ENCODE results near the gene TBRG4.

Gene TBRG4

DNA sequence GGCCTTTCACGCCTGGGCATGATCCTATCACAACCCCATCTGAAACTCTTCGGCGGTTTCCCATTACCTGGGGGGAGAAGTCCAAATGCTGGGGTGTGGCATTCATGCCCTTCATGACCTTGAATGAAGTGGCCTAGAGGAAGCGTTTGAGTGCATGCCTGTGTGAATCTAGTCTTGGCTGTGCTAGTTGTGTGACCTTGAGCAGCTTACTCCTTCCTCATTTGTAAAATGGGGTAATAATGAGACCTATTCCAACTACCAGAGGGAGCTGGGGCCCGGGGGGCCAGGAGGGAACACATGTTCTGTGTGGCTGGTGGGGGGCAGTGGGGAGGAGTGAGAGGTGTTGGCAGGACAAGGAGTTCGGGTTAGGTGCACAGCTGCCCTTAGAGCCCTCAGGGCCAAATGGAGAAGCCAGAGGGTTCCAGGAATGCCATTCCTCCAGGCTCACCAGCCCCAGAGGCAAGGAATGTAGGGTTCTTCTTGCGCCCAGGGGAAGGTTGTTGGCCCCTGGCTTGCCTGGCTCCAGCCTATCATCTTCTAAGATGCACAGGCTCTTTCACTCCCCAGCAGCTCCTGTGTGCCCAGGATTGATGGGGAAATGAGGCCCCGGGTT, 21.3 kb upstream of the TBRG4 start:
- Mint-ChIP-seq H3K9me3 (no peaks in the 10 kb centered on the region), H3K27me3 (no peaks in the 10 kb centered on the region), H3K4me1 (ENCODE audit: low read depth) (peaks cover 18% of the 10 kb centered on the region), H3K27ac (no peak overlapping the region), H3K4me3 (no peak overlapping the region), H3K36me3 (ENCODE audit: low read depth) (no peaks in the 10 kb centered on the region)
- intact Hi-C loops (cut with micrococcal nuclease) = no loop called here

DNA sequence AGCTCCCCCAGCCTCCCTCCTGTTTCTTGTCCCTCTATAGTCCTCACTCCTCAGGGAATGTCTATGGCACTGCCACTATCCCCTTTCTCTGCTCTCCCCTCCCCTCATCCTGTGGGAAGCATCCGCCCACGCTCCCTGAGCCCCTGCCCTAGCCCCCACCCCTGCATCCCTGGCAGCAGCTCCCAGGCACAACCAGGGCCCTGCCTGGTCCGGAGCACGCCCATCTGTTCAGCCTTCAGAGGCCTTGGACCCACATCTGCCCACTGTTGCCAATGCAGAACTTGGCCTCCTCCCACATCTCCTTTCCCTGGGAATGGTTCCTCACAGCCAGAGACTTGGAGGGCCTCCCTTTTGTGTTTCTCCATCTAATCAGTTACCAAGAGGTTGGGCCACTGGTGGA, 20.4 kb upstream of the TBRG4 start:
- intact Hi-C loops (cut with micrococcal nuclease) = no loop called here
- no peaks in the 10 kb centered on the region for H3K36me3 Mint-ChIP-seq (ENCODE audit: low read depth)
- H3K9me3 Mint-ChIP-seq = no peaks in the 10 kb centered on the region
- no peak overlapping the region for H3K27ac Mint-ChIP-seq
- H3K27me3 Mint-ChIP-seq = no peaks in the 10 kb centered on the region
- peaks cover 18% of the 10 kb centered on the region for H3K4me1 Mint-ChIP-seq (ENCODE audit: low read depth)
- no peak overlapping the region for H3K4me3 Mint-ChIP-seq

DNA sequence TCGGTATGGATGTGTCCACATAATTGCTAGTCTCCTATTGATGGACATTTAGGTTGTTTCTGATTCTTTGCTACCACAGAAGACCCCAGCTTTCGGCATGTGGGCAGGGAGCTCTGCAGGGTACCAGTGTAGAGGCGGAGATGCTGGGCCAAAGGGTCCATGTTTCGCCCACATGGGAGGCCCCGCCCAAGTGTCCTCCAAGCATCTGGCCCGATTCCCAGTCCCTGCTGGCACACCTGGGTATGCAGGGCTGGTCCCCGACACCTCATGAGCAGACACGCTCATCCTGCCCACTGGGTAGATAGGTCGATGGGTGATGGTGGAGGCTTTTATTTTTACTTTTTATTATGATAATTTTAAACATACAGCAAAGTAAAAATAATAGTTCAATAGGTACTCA, 19.4 kb upstream of the TBRG4 start:
- intact Hi-C loops (cut with micrococcal nuclease) = no loop called here
- Mint-ChIP-seq H3K27ac (no peak overlapping the region), H3K36me3 (ENCODE audit: low read depth) (no peaks in the 10 kb centered on the region), H3K27me3 (no peaks in the 10 kb centered on the region), H3K4me3 (no peak overlapping the region), H3K9me3 (no peaks in the 10 kb centered on the region), H3K4me1 (ENCODE audit: low read depth) (peaks cover 13% of the 10 kb centered on the region)

DNA sequence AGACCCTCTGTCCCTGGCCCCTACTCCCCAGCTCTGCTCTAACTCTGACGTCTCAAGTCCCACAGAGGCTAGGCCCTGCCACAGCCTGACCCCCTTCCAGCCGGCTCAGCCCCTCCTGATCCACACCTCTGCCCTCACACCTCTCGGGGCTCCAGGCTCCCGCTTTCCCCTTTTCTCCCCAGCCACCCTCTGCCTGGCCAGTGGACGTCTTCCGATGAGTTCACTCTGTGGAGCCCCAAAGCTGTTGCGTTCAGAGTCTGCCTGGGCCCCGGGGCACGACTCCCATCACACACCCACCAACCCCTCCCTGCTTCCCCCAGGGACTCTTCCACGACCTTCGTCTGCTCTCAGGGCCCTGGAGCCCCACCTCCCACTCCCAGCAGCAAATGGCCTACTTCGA, 18.4 kb upstream of the TBRG4 start:
- Mint-ChIP-seq H3K27me3 (no peaks in the 10 kb centered on the region), H3K9me3 (no peaks in the 10 kb centered on the region), H3K27ac (no peak overlapping the region), H3K36me3 (ENCODE audit: low read depth) (no peaks in the 10 kb centered on the region), H3K4me1 (ENCODE audit: low read depth) (peaks cover 11% of the 10 kb centered on the region), H3K4me3 (no peak overlapping the region)
- intact Hi-C loops (cut with micrococcal nuclease) = no loop called here

DNA sequence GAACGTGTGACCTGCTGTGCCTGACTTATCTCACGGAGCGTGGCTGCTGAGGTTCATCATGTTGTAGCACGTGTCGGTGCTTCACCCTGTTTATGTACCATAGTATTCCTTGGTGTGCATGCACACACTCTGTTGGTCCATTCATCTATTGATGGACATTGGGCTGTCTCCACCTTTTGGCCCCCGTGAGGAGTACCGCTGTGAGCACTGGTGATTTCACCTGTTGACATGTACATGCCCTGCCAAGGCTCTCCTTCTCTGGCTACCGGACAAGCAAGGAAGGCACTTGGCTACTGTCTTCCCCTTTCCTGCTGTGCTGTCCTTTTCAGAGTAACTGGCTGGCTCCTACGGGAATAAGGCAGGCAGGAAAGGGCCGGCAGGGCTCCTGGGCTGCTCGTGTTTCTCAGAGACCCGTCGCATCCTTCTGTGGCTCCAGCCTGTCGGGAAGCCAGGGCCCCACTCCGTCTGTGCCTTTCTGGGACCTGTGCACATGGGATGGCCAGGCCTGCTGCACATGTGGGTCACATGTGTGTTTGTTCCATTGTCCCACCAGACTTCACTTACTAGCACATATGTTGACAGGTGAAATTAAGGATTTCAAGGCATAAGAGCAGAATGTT, 17.8 kb upstream of the TBRG4 start:
- H3K4me1 Mint-ChIP-seq (ENCODE audit: low read depth) = peaks cover 11% of the 10 kb centered on the region
- intact Hi-C loops (cut with micrococcal nuclease) = no loop called here
- no peaks in the 10 kb centered on the region for H3K9me3 Mint-ChIP-seq
- no peaks in the 10 kb centered on the region for H3K27me3 Mint-ChIP-seq
- H3K4me3 Mint-ChIP-seq = no peak overlapping the region
- H3K36me3 Mint-ChIP-seq (ENCODE audit: low read depth) = no peaks in the 10 kb centered on the region
- H3K27ac Mint-ChIP-seq = no peak overlapping the region

DNA sequence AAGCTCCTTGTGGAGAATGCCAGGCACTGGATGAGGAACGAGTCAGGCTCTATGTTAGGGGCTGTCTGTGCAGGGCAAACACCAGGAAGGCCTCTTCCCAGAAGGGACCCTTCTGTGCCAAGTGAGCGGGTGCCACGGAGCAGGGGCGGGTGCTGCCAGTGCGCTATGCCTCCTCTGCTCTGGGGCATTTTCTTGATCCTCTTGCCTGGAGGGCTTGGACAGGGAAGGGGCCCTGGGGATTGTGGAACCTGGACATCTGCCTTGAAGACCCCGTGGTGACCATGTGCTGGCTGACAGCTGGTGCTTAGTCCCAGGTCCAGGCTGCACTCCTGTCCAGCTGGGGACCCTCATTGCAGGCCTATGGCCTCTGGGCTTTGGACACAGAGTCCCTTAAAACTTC, 15.4 kb upstream of the TBRG4 start:
- Mint-ChIP-seq H3K9me3 (no peaks in the 10 kb centered on the region), H3K4me3 (no peak overlapping the region), H3K4me1 (ENCODE audit: low read depth) (peaks cover 7% of the 10 kb centered on the region), H3K27ac (no peak overlapping the region), H3K27me3 (no peaks in the 10 kb centered on the region), H3K36me3 (ENCODE audit: low read depth) (no peaks in the 10 kb centered on the region)
- intact Hi-C loops (cut with micrococcal nuclease) = no loop called here

DNA sequence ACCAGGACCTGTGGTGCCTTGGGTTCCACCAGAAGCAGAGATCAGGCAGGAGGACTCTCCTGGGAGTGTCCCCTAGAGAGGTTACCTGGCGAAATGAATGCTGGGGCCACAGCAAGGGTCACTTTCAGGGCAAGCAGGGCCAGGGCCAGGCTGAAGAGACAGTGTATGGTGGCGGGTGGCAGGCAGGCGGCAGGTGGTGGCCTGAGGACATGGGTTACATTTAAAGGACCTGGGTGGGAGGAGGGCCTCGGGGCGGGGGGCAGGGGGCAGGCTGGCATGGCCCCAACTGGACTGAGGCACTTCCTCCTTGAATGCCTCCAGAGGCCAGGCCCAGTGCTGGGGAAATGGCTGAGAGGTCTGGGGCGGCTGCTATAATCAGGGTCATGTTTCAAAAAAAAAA, 14.7 kb upstream of the TBRG4 start:
- Mint-ChIP-seq H3K4me1 (ENCODE audit: low read depth) (peaks cover 6% of the 10 kb centered on the region), H3K27me3 (no peaks in the 10 kb centered on the region), H3K9me3 (no peaks in the 10 kb centered on the region), H3K4me3 (no peak overlapping the region), H3K36me3 (ENCODE audit: low read depth) (no peaks in the 10 kb centered on the region), H3K27ac (peak overlapping the region; percentile 56)
- intact Hi-C loops (cut with micrococcal nuclease) = no loop called here

GRCh38 chr7:45125193-45125904, 13.9 kb upstream of the TBRG4 start:
- Mint-ChIP-seq H3K9me3 (no peaks in the 10 kb centered on the region), H3K4me1 (ENCODE audit: low read depth) (peaks cover 6% of the 10 kb centered on the region), H3K27ac (peak overlapping the region; percentile 56)

DNA sequence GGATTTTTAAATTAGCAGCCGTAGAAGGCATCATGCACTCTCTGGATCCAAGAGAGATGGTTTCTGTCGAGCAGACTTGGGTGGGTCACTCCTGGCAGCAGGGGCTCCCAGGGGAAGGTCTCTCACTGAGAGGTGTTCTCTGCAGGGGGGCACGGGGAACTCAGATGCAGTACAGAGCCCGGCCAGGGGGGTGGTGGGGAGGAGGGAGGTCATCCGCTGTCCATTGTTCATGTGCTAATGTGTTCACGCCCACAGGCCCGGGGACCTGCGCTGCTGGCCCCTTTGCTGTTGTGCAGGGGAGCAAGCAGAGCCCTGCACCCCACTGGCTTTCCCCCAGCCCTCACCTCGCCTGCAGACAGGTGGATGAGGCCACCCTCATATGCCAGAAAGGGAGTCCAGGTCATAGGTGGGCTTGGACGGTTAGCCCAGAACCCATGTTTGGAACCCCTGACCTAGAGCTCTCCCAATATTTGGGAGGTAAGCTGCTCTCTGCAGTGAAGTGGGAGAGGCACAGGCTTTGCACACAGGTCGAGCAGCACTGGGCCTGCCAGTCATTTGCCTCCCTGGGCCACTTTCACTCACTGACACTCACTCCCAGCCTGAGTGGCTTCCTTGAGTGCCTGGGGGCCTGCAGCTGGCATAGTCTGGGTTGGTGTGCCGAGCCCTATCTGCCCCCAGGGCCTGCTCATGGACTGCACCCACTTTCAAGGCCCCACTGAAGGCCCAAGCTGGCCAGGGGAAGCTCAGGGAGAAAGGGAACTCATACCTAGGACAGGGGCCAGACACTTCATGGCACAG, 12.6 kb upstream of the TBRG4 start:
- Mint-ChIP-seq H3K9me3 (no peaks in the 10 kb centered on the region), H3K27ac (no peak overlapping the region), H3K4me3 (no peak overlapping the region), H3K36me3 (ENCODE audit: low read depth) (no peaks in the 10 kb centered on the region), H3K27me3 (no peaks in the 10 kb centered on the region), H3K4me1 (ENCODE audit: low read depth) (peaks cover 6% of the 10 kb centered on the region)
- intact Hi-C loops (cut with micrococcal nuclease) = no loop called here

More at GRCh38 chr7:45125193-45125904, 13.9 kb upstream of the TBRG4 start:
- no peak overlapping the region for H3K4me3 Mint-ChIP-seq
- no peaks in the 10 kb centered on the region for H3K36me3 Mint-ChIP-seq (ENCODE audit: low read depth)
- H3K27me3 Mint-ChIP-seq = no peaks in the 10 kb centered on the region
- intact Hi-C loops (cut with micrococcal nuclease) = no loop called here

DNA sequence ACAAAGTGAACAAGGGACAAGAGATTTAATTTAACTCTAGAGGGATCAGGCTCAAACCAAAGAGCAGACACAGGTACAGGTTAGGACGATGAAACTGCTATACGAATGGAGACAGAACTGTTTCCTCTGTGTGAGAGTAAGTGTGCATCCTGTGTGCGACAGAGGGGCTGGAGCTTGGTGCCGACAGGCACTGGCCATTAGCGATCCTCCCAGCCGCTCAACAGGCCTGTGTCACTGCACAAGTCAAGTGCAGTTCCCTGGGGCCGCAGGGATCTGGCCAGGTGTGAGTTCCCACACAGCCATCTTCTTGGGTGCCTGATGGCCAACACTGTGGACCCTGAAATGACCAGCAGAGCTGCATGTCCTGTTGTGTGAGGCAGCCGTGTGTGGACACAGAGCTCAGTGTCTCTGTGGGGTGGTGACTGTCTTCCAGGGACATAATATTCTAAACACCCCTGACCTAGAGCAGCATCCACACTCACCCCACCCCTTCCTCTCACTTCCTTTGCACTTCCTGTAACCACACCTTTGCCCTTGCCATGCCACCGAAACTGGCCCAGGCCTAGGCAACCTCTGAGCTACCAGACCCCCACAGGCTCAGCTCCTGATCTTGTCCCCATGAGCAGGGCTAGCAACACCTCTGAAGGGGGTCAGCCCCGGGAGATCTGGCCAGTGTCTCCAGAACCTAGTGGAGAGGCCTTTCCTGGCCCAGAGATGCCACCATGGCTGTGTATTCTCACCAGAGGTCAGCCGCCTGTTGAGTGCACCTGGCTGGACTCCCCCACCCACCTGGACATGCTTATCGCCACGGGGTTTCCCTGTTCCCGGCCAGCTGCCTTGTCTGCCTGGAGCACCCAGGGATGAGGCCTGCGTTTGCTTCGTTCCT, 11.7 kb upstream of the TBRG4 start:
- peaks cover 6% of the 10 kb centered on the region for H3K4me1 Mint-ChIP-seq (ENCODE audit: low read depth)
- no peaks in the 10 kb centered on the region for H3K27me3 Mint-ChIP-seq
- no peak overlapping the region for H3K27ac Mint-ChIP-seq
- no peaks in the 10 kb centered on the region for H3K9me3 Mint-ChIP-seq
- no peaks in the 10 kb centered on the region for H3K36me3 Mint-ChIP-seq (ENCODE audit: low read depth)
- intact Hi-C loops (cut with micrococcal nuclease) = no loop called here
- H3K4me3 Mint-ChIP-seq = no peak overlapping the region

- Mint-ChIP-seq H3K9me3 (no peaks in the 10 kb centered on the region), H3K36me3 (ENCODE audit: low read depth) (no peaks in the 10 kb centered on the region), H3K27ac (no peak overlapping the region), H3K4me1 (ENCODE audit: low read depth) (peaks cover 12% of the 10 kb centered on the region), H3K27me3 (peaks cover 1% of the 10 kb centered on the region), H3K4me3 (no peak overlapping the region)
- intact Hi-C loops (cut with micrococcal nuclease) = no loop called here
Measured at GRCh38 chr7:45119550-45119949, 8.1 kb upstream of the TBRG4 start.

DNA sequence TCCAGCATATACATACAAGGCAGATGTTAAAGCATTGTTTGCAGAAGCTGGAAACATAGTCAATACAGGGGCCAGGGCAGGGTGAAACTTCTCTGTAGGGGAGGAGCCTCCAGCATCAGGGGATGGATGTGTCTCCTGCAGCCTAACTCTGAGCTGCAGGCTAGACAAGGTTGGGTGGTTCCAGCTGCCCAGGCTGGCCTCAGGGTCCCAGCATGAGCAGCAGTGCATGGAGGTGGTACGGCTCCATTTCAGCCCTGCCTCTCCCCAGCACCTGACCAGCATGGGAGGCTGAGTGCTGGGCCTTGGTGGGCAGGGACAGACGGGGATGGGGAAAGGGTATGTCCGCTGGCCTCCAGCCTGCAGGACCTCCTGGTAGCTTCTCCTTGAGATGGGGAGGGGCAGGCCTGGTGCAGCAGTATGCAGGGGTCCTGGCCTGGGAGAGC, 7.4 kb upstream of the TBRG4 start:
- H3K27ac Mint-ChIP-seq = no peak overlapping the region
- intact Hi-C loops (cut with micrococcal nuclease) = no loop called here

DNA sequence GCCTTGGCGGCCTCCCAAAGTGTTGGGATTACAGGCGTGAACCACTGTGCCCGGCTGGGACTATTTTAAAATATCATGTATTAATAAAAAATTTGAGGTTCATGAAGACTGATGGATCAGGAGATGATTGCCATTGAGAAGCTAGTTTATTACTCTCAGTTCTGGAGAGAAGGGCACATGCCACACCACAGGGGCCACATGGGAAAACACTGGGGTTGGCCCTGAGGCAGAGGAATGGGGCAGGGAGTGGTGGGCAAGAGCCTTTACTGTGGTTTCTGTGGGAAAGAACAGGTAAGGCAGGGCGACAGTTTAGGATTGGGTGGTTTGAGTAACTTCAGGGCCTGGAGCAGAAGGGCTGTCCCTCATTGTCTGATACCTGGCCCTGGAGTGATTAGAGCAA, 6.8 kb upstream of the TBRG4 start:
- H3K36me3 Mint-ChIP-seq (ENCODE audit: low read depth) = no peaks in the 10 kb centered on the region
- intact Hi-C loops (cut with micrococcal nuclease) = no loop called here
- no peaks in the 10 kb centered on the region for H3K9me3 Mint-ChIP-seq
- H3K27me3 Mint-ChIP-seq = peaks cover 1% of the 10 kb centered on the region
- no peak overlapping the region for H3K27ac Mint-ChIP-seq
- H3K4me1 Mint-ChIP-seq (ENCODE audit: low read depth) = peaks cover 13% of the 10 kb centered on the region
- H3K4me3 Mint-ChIP-seq = no peak overlapping the region

More for the DNA sequence above, 7.4 kb upstream of the TBRG4 start:
- H3K27me3 Mint-ChIP-seq = peaks cover 1% of the 10 kb centered on the region
- H3K9me3 Mint-ChIP-seq = no peaks in the 10 kb centered on the region
- no peak overlapping the region for H3K4me3 Mint-ChIP-seq
- H3K36me3 Mint-ChIP-seq (ENCODE audit: low read depth) = no peaks in the 10 kb centered on the region
- H3K4me1 Mint-ChIP-seq (ENCODE audit: low read depth) = peaks cover 17% of the 10 kb centered on the region
